ENCODE results near the gene MOK. TPM values are rescaled to one million over a fixed set of nuclear protein-coding genes. Genes with fewer than 3 reads are reported as not detected.

MOK gene
- total and polyA plus RNA-seq, 2 donors: 2.9 to 9.0 TPM

GRCh38 chr14:102182190-102182589, 122.8 kb downstream of the MOK start:
- Histone ChIP-seq H3K36me3 (ENCODE audit: control insufficient read depth in 2 of 2, insufficient read depth in 2 of 2, low read length in 1 of 2) (peaks cover 0 to 3% of the 10 kb centered on the region in 2 donors), H3K27ac (ENCODE audit: low read depth in 1 of 2, low read length in 1 of 2) (no peak overlapping the region), H3K27me3 (ENCODE audit: control insufficient read depth in 2 of 2, insufficient read depth in 1 of 2, low read length in 1 of 2) (no peaks in the 10 kb centered on the region), H3K4me3 (ENCODE audit: low read length in 2 of 2) (no peak overlapping the region), H3K4me1 (ENCODE audit: control insufficient read depth in 2 of 2, insufficient read depth in 2 of 2, low read length in 2 of 2) (peaks cover 0 to under 1% of the 10 kb centered on the region in 2 donors), H3K9me3 (ENCODE audit: control insufficient read depth in 2 of 2, insufficient read depth in 1 of 2, low read length in 1 of 2) (no peaks in the 10 kb centered on the region)
- DNase-seq (ENCODE audit: low read depth in 6 of 9, low spot score in 9 of 9): no peak

GRCh38 chr14:102181187-102181586, 123.8 kb downstream of the MOK start:
- peaks cover 0 to 3% of the 10 kb centered on the region in 2 donors for H3K36me3 ChIP-seq (ENCODE audit: control insufficient read depth in 2 of 2, insufficient read depth in 2 of 2, low read length in 1 of 2)
- no peak overlapping the region for H3K27ac ChIP-seq (ENCODE audit: low read depth in 1 of 2, low read length in 1 of 2)
- no peaks in the 10 kb centered on the region for H3K9me3 ChIP-seq (ENCODE audit: control insufficient read depth in 2 of 2, insufficient read depth in 1 of 2, low read length in 1 of 2)
- H3K27me3 ChIP-seq (ENCODE audit: control insufficient read depth in 2 of 2, insufficient read depth in 1 of 2, low read length in 1 of 2): no peaks in the 10 kb centered on the region
- WGBS: 98% methylated on average over 1 of the region's 1 CpG
- DNase-seq (ENCODE audit: low read depth in 6 of 9, low spot score in 9 of 9): no peak
- H3K4me1 ChIP-seq (ENCODE audit: control insufficient read depth in 2 of 2, insufficient read depth in 2 of 2, low read length in 2 of 2): no peaks in the 10 kb centered on the region
- H3K4me3 ChIP-seq (ENCODE audit: low read length in 2 of 2): no peak overlapping the region

GRCh38 chr14:102180248-102180998, 124.5 kb downstream of the MOK start:
- no peak overlapping the region for H3K4me3 ChIP-seq (ENCODE audit: low read length in 2 of 2)
- no peaks in the 10 kb centered on the region for H3K27me3 ChIP-seq (ENCODE audit: control insufficient read depth in 2 of 2, insufficient read depth in 1 of 2, low read length in 1 of 2)
- H3K9me3 ChIP-seq (ENCODE audit: control insufficient read depth in 2 of 2, insufficient read depth in 1 of 2, low read length in 1 of 2): no peaks in the 10 kb centered on the region
- peaks cover 0 to 3% of the 10 kb centered on the region in 2 donors for H3K36me3 ChIP-seq (ENCODE audit: control insufficient read depth in 2 of 2, insufficient read depth in 2 of 2, low read length in 1 of 2)
- 81% methylated on average over 7 of the region's 7 CpGs for WGBS
- DNase-seq (ENCODE audit: low read depth in 6 of 9, low spot score in 9 of 9): no peak
- no peak overlapping the region for H3K27ac ChIP-seq (ENCODE audit: low read depth in 1 of 2, low read length in 1 of 2)
- H3K4me1 ChIP-seq (ENCODE audit: control insufficient read depth in 2 of 2, insufficient read depth in 2 of 2, low read length in 2 of 2): no peaks in the 10 kb centered on the region

Other genes with a start within 250 kb of the MOK start
- 487 TPM for gene HSP90AA1, start 218.1 kb downstream of the MOK start, total RNA-seq
- gene HSP90AA1, start 218.1 kb downstream of the MOK start, polyA plus RNA-seq: 251 TPM
- 16.8 TPM for gene WDR20, start 165.3 kb downstream of the MOK start, total RNA-seq
- gene WDR20, start 165.3 kb downstream of the MOK start, polyA plus RNA-seq: 16.4 TPM
- gene ZNF839, start 14.6 kb upstream of the MOK start, total RNA-seq: 8.3 TPM
- 18.8 TPM for gene ZNF839, start 14.6 kb upstream of the MOK start, polyA plus RNA-seq
- gene CINP, start 57.7 kb upstream of the MOK start, total RNA-seq: 26.7 TPM
- gene CINP, start 57.7 kb upstream of the MOK start, polyA plus RNA-seq: 33.4 TPM
- gene TECPR2, start 57.8 kb upstream of the MOK start, total RNA-seq: 7.6 TPM
- 8.3 TPM for gene TECPR2, start 57.8 kb upstream of the MOK start, polyA plus RNA-seq
- 2.2 TPM for gene ANKRD9, start 204.6 kb upstream of the MOK start, total RNA-seq
- 3.5 TPM for gene ANKRD9, start 204.6 kb upstream of the MOK start, polyA plus RNA-seq